Rectal smooth muscle tissue (tissue), 1 donor: ENCODE results near the gene CIRBP.

Source experiments
- H3K27ac ChIP-seq: one replicate; pipeline ENCODE4 v1.7.0; 2013; ENCODE audit warnings: low read depth, low read length, inconsistent platforms
- H3K27me3 ChIP-seq: one replicate; pipeline ENCODE4 v1.7.0; 2013; ENCODE audit warnings: low read length; ENCODE audit not compliant: control insufficient read depth, insufficient read depth
- H3K36me3 ChIP-seq: one replicate; pipeline ENCODE4 v1.7.0; 2013; ENCODE audit warnings: low read length; ENCODE audit not compliant: control insufficient read depth, insufficient read depth
- H3K4me1 ChIP-seq: one replicate; pipeline ENCODE4 v1.7.0; 2013; ENCODE audit warnings: low read length; ENCODE audit not compliant: control insufficient read depth, insufficient read depth
- H3K4me3 ChIP-seq: one replicate; pipeline ENCODE4 v1.7.0; 2013; ENCODE audit warnings: low read length
- H3K9ac ChIP-seq: one replicate; pipeline ENCODE4 v1.7.0; 2013; ENCODE audit warnings: low read length

Gene CIRBP

GRCh38 chr19:1257475-1258162 is 11.5 kb upstream of the CIRBP start:
- Histone ChIP-seq H3K4me3 (no peak overlapping the region), H3K4me1 (peaks cover 33% of the 10 kb centered on the region), H3K27ac (no peak overlapping the region), H3K36me3 (peaks cover 22% of the 10 kb centered on the region), H3K27me3 (no peaks in the 10 kb centered on the region), H3K9ac (no peak overlapping the region)

- H3K4me3 ChIP-seq: no peak overlapping the region
- peaks cover 33% of the 10 kb centered on the region for H3K4me1 ChIP-seq
- H3K27ac ChIP-seq: no peak overlapping the region
- H3K9ac ChIP-seq: no peak overlapping the region
- no peaks in the 10 kb centered on the region for H3K27me3 ChIP-seq
- H3K36me3 ChIP-seq: peaks cover 22% of the 10 kb centered on the region
Measured at GRCh38 chr19:1258163-1258492, 11.0 kb upstream of the CIRBP start.

- H3K4me3 ChIP-seq: no peak overlapping the region
- no peak overlapping the region for H3K9ac ChIP-seq
- H3K4me1 ChIP-seq: peaks cover 28% of the 10 kb centered on the region
- no peaks in the 10 kb centered on the region for H3K27me3 ChIP-seq
- peak overlapping the region; percentile 76 for H3K27ac ChIP-seq
- peaks cover 22% of the 10 kb centered on the region for H3K36me3 ChIP-seq
Measured at GRCh38 chr19:1258707-1259205, 10.4 kb upstream of the CIRBP start.

GRCh38 chr19:1259206-1259875 is 9.8 kb upstream of the CIRBP start:
- peaks cover 23% of the 10 kb centered on the region for H3K4me1 ChIP-seq
- no peaks in the 10 kb centered on the region for H3K27me3 ChIP-seq
- peak overlapping the region; percentile 34 for H3K9ac ChIP-seq
- H3K4me3 ChIP-seq: peak overlapping the region; percentile 31
- H3K27ac ChIP-seq: peak overlapping the region; percentile 76
- H3K36me3 ChIP-seq: peaks cover 21% of the 10 kb centered on the region

GRCh38 chr19:1259876-1260748 is 9.0 kb upstream of the CIRBP start:
- H3K9ac ChIP-seq: no peak overlapping the region
- peak overlapping the region; percentile 40 for H3K4me3 ChIP-seq
- peaks cover 15% of the 10 kb centered on the region for H3K4me1 ChIP-seq
- H3K27me3 ChIP-seq: no peaks in the 10 kb centered on the region
- peak overlapping the region; percentile 76 for H3K27ac ChIP-seq
- H3K36me3 ChIP-seq: peaks cover 14% of the 10 kb centered on the region

- peaks cover 6% of the 10 kb centered on the region for H3K36me3 ChIP-seq
- H3K4me1 ChIP-seq: peaks cover 16% of the 10 kb centered on the region
- H3K4me3 ChIP-seq: peak overlapping the region; percentile 62
- peak overlapping the region; percentile 76 for H3K27ac ChIP-seq
- H3K27me3 ChIP-seq: no peaks in the 10 kb centered on the region
- H3K9ac ChIP-seq: peak overlapping the region; percentile 69
Measured at GRCh38 chr19:1260749-1261537, 8.2 kb upstream of the CIRBP start.

- Histone ChIP-seq H3K27ac (peak overlapping the region; percentile 76), H3K36me3 (peaks cover 4% of the 10 kb centered on the region), H3K9ac (peak overlapping the region; percentile 69), H3K4me1 (peaks cover 20% of the 10 kb centered on the region), H3K4me3 (peak overlapping the region; percentile 62), H3K27me3 (no peaks in the 10 kb centered on the region)
Measured at GRCh38 chr19:1261538-1261797, 7.7 kb upstream of the CIRBP start.

- Histone ChIP-seq H3K4me3 (peak overlapping the region; percentile 62), H3K27me3 (no peaks in the 10 kb centered on the region), H3K9ac (peak overlapping the region; percentile 69), H3K36me3 (no peaks in the 10 kb centered on the region), H3K4me1 (peaks cover 21% of the 10 kb centered on the region), H3K27ac (peak overlapping the region; percentile 76)
Measured at GRCh38 chr19:1261798-1262622, 7.1 kb upstream of the CIRBP start.

GRCh38 chr19:1262623-1263123 is 6.5 kb upstream of the CIRBP start:
- no peaks in the 10 kb centered on the region for H3K27me3 ChIP-seq
- no peaks in the 10 kb centered on the region for H3K36me3 ChIP-seq
- H3K9ac ChIP-seq: peak overlapping the region; percentile 32
- peaks cover 26% of the 10 kb centered on the region for H3K4me1 ChIP-seq
- H3K4me3 ChIP-seq: peak overlapping the region; percentile 62
- peak overlapping the region; percentile 76 for H3K27ac ChIP-seq

- Histone ChIP-seq H3K36me3 (no peaks in the 10 kb centered on the region), H3K27me3 (no peaks in the 10 kb centered on the region), H3K4me3 (no peak overlapping the region), H3K4me1 (peaks cover 30% of the 10 kb centered on the region), H3K9ac (no peak overlapping the region), H3K27ac (peak overlapping the region; percentile 76)
Measured at GRCh38 chr19:1263188-1263587, 5.9 kb upstream of the CIRBP start.

- Histone ChIP-seq H3K27me3 (no peaks in the 10 kb centered on the region), H3K36me3 (no peaks in the 10 kb centered on the region), H3K27ac (peak overlapping the region; percentile 87), H3K4me3 (no peak overlapping the region), H3K4me1 (peaks cover 36% of the 10 kb centered on the region), H3K9ac (no peak overlapping the region)
Measured at GRCh38 chr19:1264801-1265614, 4.1 kb upstream of the CIRBP start.
